Fibroblast of skin of right quadriceps (primary cell): ENCODE data around the gene ZNF687.

ENCODE experiments used
- DNase-seq: peaks from one replicate; pipeline ENCODE4 v3.0.0-alpha.2; 2013

ZNF687 gene

DNA sequence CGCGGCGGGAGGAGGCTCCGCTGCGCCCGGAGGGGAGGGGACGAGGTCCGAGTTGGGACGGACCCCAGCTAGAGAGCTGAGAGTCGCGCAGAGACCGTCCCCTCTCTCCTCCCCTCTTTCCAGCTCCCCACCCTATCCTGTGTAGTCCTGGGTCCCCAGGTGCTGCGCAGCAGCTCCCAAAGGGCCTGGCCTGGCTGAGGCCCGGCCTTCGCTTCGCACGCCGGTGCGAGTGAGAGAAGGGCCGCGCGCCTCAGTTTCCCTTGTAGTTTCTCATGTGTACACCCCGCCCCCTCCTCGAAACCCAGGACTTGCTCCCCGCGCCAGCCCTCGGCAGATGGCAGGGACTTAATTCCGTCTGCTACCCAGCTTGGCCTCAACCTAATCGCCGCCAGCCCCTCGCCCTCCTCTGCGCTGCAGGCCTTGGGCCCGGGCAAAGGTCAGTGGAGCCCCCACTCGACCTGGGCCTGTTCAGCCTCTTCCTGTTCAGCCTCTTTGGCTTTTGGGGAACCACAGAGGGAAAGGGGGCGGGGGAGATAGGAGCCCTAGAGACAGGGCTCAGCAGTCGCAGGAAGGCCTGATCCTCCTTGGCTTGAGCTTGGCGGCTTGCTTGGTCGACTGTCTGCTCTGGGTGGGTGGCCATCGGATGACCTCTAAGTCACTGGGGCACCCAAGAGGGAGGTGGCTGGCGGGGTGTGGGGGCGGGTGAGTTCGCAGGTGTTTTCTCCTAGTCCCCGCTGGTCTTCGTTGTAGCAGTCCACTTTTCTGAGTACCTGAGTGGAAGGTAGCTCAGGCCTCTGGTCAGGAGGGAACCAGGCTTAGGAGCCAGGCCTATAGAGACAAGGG is 1.0 kb downstream of the ZNF687 start:
- peak; percentile 13 for DNase-seq

- DNase-seq: no peak
Measured at GRCh38 chr1:151284013-151284577, 2.0 kb downstream of the ZNF687 start.

GRCh38 chr1:151286619-151287340 is 4.7 kb downstream of the ZNF687 start:
- DNase-seq: no peak

- no peak for DNase-seq
Measured at GRCh38 chr1:151287341-151287699, 5.2 kb downstream of the ZNF687 start.

GRCh38 chr1:151287767-151288500 is 5.8 kb downstream of the ZNF687 start:
- DNase-seq: no peak

DNA sequence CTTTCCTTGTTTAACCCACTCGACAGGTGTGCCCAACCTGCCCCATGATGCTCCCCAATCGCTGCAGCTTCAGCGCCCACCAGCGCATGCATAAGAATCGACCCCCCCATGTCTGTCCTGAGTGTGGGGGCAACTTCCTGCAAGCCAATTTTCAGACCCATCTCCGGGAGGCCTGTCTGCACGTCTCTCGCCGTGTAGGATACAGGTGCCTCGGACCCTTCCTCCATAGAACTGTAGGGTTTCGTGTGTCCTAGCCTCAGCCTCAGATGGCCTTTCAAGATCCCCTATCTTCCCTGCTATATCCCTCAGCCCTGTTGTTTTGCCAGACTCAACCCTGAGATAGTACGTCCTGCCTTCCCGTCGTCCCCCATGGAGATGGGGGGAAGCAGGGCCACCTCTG is 6.4 kb downstream of the ZNF687 start:
- DNase-seq: no peak

- DNase-seq: no peak
Measured at GRCh38 chr1:151289080-151289935, 7.2 kb downstream of the ZNF687 start.

DNA sequence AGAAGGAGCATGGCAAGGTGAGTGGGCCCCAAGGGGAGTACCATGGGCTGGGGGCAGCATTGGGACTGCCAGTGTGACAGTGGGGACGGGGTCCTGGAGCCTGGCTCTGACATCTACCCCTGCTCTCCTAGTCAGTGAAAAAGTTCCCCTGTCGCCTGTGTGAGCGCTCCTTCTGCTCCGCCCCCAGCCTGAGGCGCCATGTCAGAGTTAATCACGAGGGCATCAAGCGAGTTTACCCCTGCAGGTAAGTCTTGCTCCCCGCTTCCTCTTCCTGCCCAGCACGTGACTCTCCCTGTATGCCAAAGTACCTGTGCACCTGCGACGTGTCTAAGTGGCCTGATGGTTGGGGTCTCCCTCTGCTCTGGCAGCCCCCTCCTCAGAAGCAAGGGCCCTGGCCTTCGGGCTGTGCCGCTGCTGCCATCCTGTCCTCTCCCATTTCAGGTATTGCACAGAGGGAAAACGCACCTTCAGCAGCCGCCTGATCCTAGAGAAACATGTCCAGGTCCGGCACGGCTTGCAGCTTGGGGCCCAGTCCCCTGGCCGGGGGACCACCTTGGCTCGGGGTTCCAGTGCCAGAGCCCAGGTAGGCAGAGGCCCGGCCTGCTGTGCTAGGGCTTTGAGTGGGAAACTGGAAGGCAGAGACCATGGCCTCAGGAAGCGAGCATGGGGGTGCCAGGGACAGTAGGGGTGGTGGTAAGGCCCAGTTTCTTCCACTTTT is 8.1 kb downstream of the ZNF687 start:
- no peak for DNase-seq

DNA sequence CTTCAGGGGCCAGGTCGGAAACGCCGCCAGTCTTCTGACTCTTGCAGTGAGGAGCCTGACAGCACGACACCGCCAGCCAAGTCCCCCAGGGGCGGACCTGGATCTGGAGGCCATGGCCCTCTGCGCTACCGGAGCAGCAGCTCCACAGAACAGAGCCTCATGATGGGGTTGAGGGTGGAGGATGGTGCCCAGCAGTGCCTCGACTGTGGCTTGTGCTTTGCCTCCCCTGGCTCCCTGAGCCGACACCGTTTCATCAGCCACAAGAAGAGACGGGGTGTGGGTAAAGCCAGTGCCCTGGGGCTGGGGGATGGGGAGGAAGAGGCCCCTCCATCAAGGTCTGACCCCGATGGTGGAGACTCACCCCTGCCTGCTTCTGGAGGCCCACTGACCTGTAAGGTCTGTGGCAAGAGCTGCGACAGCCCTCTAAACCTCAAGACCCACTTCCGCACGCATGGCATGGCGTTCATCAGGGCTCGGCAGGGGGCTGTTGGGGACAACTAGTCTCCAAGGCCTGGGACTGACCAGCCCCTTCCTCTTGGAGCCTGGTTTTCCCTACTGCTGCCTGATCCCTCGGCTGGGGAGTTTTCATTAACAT is 8.7 kb downstream of the ZNF687 start:
- DNase-seq: no peak

GRCh38 chr1:151292207-151293030 is 10.3 kb downstream of the ZNF687 start:
- DNase-seq: no peak

DNA sequence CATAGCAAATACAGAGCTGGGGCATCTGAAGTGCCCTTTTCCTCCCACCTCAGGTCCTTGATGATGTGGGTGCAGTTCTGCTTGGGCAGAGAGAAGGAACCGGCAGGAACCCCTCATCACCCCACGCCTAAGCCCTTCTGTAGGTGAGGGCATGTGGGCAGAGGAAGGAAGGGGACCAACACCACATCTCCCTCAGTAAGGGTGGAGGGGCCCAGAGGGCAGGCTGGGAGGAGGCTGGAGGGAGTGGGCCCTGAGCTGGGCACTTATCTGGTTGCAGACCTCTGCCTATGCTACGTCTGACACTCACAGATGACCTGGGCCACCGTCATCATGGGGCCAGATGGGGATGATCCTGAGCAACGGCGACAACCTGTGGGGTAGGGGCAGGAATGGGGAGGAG is 11.0 kb downstream of the ZNF687 start:
- DNase-seq: no peak

DNA sequence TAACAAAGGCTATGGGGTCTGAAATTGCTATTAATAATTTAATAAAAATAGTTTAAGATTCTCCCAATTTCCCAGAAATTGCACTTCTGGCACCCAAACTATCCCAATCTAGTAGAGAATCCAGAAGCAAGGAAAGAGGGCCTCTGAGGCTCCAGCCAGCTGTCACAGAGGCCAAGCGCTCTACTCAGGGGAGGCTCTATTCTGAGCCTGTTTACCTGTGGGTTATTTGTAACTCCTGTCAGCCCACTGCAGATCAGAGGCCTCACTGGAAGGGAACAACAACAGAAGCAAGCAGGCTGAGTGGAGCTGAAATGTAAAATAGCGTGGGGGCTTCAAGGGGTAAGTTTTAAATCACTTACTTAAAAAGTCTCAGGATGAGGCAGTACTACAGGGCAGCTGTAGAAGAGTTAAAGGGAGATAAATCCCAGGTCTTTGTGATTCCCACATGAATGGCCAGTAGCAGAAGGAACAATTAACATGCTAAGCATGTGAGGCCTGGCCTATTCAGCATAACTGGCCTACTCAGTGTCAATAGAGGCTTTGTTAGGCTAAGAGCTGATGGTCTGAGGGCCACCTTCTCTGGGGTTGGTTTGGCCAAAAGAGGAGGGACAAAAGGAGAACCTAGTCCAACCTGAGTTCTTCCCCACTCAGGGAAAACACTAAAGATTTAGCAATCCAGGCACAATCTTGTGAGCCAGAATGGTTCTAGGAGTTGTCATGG is 12.8 kb downstream of the ZNF687 start:
- DNase-seq: no peak

- DNase-seq: peak; percentile 27
Measured at GRCh38 chr1:151309811-151310323, 27.8 kb downstream of the ZNF687 start.

DNA sequence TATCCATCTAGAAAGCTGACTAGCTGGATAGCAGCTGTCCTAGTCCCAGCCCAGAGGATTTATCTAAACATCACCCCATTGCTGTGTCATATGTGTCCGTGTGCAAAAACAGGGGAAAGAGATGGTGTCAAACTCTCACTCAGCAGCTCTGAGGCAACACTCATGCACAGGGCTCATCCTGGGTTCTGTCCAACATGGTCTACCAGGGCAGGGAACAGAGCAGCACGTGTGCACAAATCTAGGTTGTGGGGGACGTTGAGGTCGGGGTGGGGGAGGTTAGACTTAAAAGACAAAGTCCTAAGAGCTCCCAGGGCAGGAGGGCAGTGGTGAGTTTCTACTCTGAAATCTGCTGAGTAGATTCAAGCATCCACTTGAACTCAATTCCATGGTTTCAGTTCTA is 28.9 kb downstream of the ZNF687 start:
- DNase-seq: no peak

DNA sequence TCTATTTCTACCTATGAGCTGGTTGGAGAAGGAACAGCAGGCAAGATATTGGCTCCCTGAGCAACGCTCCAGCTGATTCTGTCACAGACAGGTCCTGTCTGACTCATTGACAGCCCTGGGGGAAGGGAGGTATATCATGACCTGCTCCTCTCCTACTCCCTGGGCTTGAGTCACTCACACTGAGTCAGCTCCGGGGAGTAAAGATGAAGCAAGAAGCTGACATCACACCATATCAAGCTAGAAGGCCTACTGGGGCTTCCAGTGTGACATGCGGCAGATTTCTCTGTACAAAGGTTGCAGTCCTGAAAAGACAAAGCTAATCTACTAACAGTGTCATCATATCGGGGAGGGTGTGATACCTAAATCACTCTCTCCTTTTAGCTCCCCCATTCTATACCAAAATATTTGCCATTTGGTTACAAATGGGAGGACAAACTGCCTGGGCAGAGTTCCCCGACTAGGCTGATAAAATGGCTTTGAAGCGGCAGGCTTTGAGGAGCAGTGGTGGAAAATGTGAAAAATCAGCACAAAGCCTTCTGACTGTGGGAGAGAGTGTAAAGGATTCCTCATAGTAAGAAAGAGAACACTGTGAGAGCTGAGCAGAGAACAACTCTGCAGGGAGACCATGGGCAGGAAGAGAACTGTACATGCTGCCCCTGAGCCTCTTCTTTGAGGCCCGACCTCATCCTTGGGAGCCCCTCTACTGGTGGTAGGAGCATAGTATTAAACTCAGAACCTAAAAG is 29.7 kb downstream of the ZNF687 start:
- DNase-seq: peak; percentile 99

- DNase-seq: peak; percentile 26
Measured at GRCh38 chr1:151312411-151312810, 30.3 kb downstream of the ZNF687 start.

GRCh38 chr1:151312826-151313225 is 30.7 kb downstream of the ZNF687 start:
- no peak for DNase-seq

GRCh38 chr1:151313501-151313900 is 31.4 kb downstream of the ZNF687 start:
- DNase-seq: no peak
